ENCODE results near the gene LGALS7. TPM values are rescaled to one million over a fixed set of nuclear protein-coding genes. Genes with fewer than 3 reads are reported as not detected.
A peak's percentile ranks its signal among the peaks of the same experiment; 100 is the strongest.
"Not testable (repeated sequence)": the region's sequence is repeated elsewhere in the genome, so short reads cannot be mapped to it uniquely, and the experiment has no call there.

The LGALS7 gene
- total RNA-seq: not detected
- not detected for polyA plus RNA-seq (2013, experiment 1 of 2)
- not detected for polyA plus RNA-seq (2013, experiment 2 of 2)
- 0 reads per million in 172 experiments for total RNA-seq

DNA sequence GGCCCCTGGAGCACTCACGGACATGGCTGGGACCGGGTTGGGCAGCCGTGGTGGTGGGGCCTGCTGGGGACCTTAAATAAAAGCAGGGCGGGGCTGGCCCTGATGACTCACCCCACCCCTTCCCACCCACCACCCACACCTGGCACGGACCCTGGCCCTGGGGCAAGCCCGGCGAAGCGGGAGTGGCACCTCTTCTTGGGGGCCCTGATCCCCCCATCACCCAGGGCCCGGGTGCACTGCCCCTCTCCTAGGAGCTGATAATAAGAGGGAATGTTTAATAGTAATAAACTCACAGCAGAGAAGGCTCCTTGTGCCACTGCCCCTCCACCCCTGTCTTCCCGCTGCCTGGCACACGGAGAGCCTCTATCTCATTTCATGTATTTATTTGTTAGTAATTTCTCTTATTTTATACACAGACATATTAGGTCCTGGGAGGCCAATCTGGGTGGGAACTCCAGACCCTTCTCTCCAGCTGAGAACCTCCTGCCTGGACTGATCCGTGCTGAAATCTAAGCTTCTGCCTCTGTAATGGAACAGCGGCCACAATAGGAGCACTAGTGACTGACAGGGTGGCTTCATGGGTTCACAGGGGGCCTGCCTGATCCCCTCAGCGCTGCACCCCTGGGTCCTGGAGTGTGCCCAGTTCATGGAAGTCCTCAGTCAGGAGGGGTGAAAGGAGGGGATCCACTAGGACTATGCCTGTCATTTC is at the start of gene LGALS7:
Gene LGALS7 (minus strand): TSS at position 49 of the 709 bp plus-strand sequence. CDS start 25 bp downstream, at position 24.
- ATAC-seq (ENCODE audit: poor library complexity) (no peak), DNase-seq (no peak)
- Mint-ChIP-seq H3K4me3 (peak within 1 kb of the TSS; percentile 30), H3K36me3 (ENCODE audit: low read depth) (no peaks in the 10 kb centered on the region), H3K4me1 (ENCODE audit: low read depth) (peaks cover 7% of the 10 kb centered on the region), H3K27me3 (no peaks in the 10 kb centered on the region), H3K27ac (no peak within 1 kb of the TSS), H3K9me3 (no peaks in the 10 kb centered on the region)
- H3K9me3 ChIP-seq (ENCODE audit: control insufficient read depth in 1 of 2, insufficient read depth in 1 of 2, low read length in 2 of 2): no peaks in the 10 kb centered on the region
- H3K36me3 ChIP-seq (ENCODE audit: insufficient read depth, low read length): no peaks in the 10 kb centered on the region
- TF ChIP-seq, protein P1, sequence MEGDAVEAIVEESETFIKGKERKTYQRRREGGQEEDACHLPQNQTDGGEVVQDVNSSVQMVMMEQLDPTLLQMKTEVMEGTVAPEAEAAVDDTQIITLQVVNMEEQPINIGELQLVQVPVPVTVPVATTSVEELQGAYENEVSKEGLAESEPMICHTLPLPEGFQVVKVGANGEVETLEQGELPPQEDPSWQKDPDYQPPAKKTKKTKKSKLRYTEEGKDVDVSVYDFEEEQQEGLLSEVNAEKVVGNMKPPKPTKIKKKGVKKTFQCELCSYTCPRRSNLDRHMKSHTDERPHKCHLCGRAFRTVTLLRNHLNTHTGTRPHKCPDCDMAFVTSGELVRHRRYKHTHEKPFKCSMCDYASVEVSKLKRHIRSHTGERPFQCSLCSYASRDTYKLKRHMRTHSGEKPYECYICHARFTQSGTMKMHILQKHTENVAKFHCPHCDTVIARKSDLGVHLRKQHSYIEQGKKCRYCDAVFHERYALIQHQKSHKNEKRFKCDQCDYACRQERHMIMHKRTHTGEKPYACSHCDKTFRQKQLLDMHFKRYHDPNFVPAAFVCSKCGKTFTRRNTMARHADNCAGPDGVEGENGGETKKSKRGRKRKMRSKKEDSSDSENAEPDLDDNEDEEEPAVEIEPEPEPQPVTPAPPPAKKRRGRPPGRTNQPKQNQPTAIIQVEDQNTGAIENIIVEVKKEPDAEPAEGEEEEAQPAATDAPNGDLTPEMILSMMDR (IDR thresholded peaks at IDR 0.05): no peak
- H3K4me3 ChIP-seq (ENCODE audit: low read length): no peak within 1 kb of the TSS
- H3K4me1 ChIP-seq (ENCODE audit: insufficient read depth, low read length): peaks cover 14% of the 10 kb centered on the region
- ChIA-PET POLR2A (no interaction called here), CTCF (no interaction called here)
- intact Hi-C loops (cut with DNase I, micrococcal nuclease): loop anchor here in 1 of 2 experiments (2.0 kb wide), 1 partner anchor 21 kb away; no protein-coding TSS in a partner anchor
- no peak within 1 kb of the TSS for H3K27ac ChIP-seq (ENCODE audit: low read depth in 1 of 2, low read length in 2 of 2)
- H3K27me3 ChIP-seq (ENCODE audit: control insufficient read depth in 1 of 2, insufficient read depth in 2 of 2, low read length in 2 of 2): no peaks in the 10 kb centered on the region

DNA sequence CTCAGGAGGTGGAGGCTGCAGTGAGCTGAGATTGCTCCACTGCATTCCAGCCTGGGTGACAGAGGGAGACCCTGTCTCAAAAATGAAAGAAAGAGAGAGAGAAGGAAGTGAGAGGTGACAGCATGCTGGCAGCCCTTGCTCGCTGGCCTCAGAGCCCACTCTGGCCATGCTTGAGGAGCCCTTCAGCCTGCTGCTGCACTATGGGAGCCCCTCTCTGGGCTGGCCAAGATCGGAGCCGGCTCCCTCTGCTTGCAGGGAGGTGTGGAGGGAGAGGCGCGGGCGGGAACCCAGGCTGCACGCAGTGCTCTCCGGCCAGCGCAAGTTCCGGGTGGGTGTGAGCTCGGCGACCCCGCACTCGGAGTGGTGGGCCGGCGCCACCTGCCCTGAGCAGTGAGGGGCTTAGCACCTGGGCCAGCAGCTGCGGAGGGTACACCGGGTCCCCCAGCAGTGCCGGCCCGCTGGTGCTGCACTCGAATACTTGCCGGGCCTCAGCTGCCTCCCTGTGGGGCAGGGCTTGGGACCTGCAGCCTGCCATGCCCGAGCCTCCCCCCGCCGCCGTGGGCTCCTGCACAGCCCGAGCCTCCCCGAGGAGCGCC is 48.0 kb upstream of the LGALS7 start:
- H3K4me1 ChIP-seq (ENCODE audit: insufficient read depth, low read length); CTCF ChIA-PET; POLR2A ChIA-PET; intact Hi-C loops (cut with DNase I, micrococcal nuclease); ATAC-seq (ENCODE audit: poor library complexity); H3K27ac ChIP-seq (ENCODE audit: low read depth in 1 of 2, low read length in 2 of 2); H3K4me3 ChIP-seq (ENCODE audit: low read length); DNase-seq; H3K9me3 Mint-ChIP-seq; H3K27me3 ChIP-seq (ENCODE audit: control insufficient read depth in 1 of 2, insufficient read depth in 2 of 2, low read length in 2 of 2); H3K27ac Mint-ChIP-seq; H3K27me3 Mint-ChIP-seq; H3K4me3 Mint-ChIP-seq; H3K9me3 ChIP-seq (ENCODE audit: control insufficient read depth in 1 of 2, insufficient read depth in 1 of 2, low read length in 2 of 2): not testable (repeated sequence)
- H3K36me3 ChIP-seq (ENCODE audit: insufficient read depth, low read length): peaks cover 45% of the 10 kb centered on the region
- peaks cover 36% of the 10 kb centered on the region for H3K4me1 Mint-ChIP-seq (ENCODE audit: low read depth)
- peaks cover 68% of the 10 kb centered on the region for H3K36me3 Mint-ChIP-seq (ENCODE audit: low read depth)

DNA sequence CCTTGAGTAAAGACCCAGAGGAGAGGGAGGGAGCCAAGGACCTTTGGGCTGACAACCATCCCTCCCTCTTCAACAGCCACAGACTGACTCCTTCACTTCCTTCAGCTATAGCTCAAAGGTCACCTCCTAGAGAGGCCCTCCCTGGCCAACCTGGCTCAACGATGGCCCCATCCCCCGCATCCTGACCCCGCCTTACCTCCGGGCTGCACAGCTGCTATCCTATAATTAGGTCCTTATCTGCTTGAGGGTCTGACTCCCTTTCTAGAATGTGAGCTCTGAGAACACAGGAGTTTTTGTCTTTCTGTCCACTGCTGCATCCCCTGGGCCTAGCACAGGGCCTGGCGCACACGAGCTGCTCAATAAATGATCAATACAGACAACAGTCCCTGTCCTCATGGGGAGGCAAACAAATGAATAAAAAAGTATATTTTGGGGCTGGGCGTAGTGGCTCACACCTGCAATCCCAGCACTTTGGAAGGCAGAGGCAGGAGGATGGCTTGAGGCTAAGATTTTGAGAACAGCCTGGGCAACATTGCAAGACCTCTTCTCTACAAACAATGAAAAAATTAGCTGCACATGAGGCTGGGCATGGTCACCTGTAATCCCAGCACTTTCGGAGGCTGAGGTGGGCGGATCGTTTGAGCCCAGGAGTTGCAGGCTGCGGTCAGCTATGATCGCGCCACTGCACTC is 46.1 kb upstream of the LGALS7 start:
- CTCF ChIA-PET: no interaction called here
- Mint-ChIP-seq H3K4me3 (no peak overlapping the region), H3K36me3 (ENCODE audit: low read depth) (peaks cover 63% of the 10 kb centered on the region)

More for the DNA sequence above, 46.1 kb upstream of the LGALS7 start:
- ATAC-seq (ENCODE audit: poor library complexity) (no peak), DNase-seq (no peak)
- Mint-ChIP-seq H3K4me1 (ENCODE audit: low read depth) (peaks cover 20% of the 10 kb centered on the region), H3K9me3 (no peaks in the 10 kb centered on the region), H3K27ac (no peak overlapping the region), H3K27me3 (no peaks in the 10 kb centered on the region)
- no peaks in the 10 kb centered on the region for H3K4me1 ChIP-seq (ENCODE audit: insufficient read depth, low read length)
- no peaks in the 10 kb centered on the region for H3K27me3 ChIP-seq (ENCODE audit: control insufficient read depth in 1 of 2, insufficient read depth in 2 of 2, low read length in 2 of 2)
- H3K9me3 ChIP-seq (ENCODE audit: control insufficient read depth in 1 of 2, insufficient read depth in 1 of 2, low read length in 2 of 2): no peaks in the 10 kb centered on the region
- H3K27ac ChIP-seq (ENCODE audit: low read depth in 1 of 2, low read length in 2 of 2): no peak overlapping the region
- intact Hi-C loops (cut with DNase I, micrococcal nuclease): no loop called here
- POLR2A ChIA-PET: no interaction called here
- TF ChIP-seq, protein P1 (IDR thresholded peaks at IDR 0.05): no peak
- H3K36me3 ChIP-seq (ENCODE audit: insufficient read depth, low read length): peaks cover 52% of the 10 kb centered on the region
- H3K4me3 ChIP-seq (ENCODE audit: low read length): no peak overlapping the region

Measured in CD4-positive, alpha-beta T cell (primary cell).